SJCRH30 (cell line): ENCODE measurements around the gene PHLPP1. TPM values are rescaled to one million over a fixed set of nuclear protein-coding genes. Genes with fewer than 3 reads are reported as not detected.

Experiments used
- DNase-seq, 2 experiments: peaks; one replicate each; pipeline ENCODE4 v3.0.0-alpha.2; 2015 to 2020
- H3K27ac ChIP-seq: fragments of 250-450 bp; sonication (Bioruptor Pico); 2 replicates; pipeline ENCODE4 v1.5.1; 2020; ENCODE audit warnings: mild to moderate bottlenecking, moderate library complexity
- H3K27me3 ChIP-seq: fragments of 250-450 bp; sonication (Bioruptor Pico); 2 replicates; pipeline ENCODE4 v1.5.1; 2020; ENCODE audit warnings: mild to moderate bottlenecking, moderate library complexity
- H3K36me3 ChIP-seq: fragments of 250-450 bp; sonication (Bioruptor Pico); 2 replicates; pipeline ENCODE4 v1.5.1; 2020; ENCODE audit warnings: mild to moderate bottlenecking, moderate library complexity
- H3K4me1 ChIP-seq: fragments of 250-450 bp; sonication (Bioruptor Pico); 2 replicates; pipeline ENCODE4 v1.5.1; 2020; ENCODE audit warnings: mild to moderate bottlenecking, moderate library complexity
- H3K4me3 ChIP-seq: fragments of 250-450 bp; sonication (Bioruptor Pico); 2 replicates; pipeline ENCODE4 v1.5.1; 2020; ENCODE audit warnings: mild to moderate bottlenecking, moderate library complexity
- H3K9me3 ChIP-seq: fragments of 250-450 bp; sonication (Bioruptor Pico); replicated peaks from 2 replicates; pipeline ENCODE4 v1.5.1; 2020; ENCODE audit warnings: mild to moderate bottlenecking, moderate library complexity
- total RNA-seq: library from RNA; depleted of rRNA; stranded (reverse); fragments of >200 nt; shearing (Covaris generic); gene quantifications from 2 replicates; pipeline ENCODE4 v1.2.3, GENCODE V29; 2014

Gene PHLPP1
- total RNA-seq, 1 experiment from 2014 or later = 10.9 TPM

DNA sequence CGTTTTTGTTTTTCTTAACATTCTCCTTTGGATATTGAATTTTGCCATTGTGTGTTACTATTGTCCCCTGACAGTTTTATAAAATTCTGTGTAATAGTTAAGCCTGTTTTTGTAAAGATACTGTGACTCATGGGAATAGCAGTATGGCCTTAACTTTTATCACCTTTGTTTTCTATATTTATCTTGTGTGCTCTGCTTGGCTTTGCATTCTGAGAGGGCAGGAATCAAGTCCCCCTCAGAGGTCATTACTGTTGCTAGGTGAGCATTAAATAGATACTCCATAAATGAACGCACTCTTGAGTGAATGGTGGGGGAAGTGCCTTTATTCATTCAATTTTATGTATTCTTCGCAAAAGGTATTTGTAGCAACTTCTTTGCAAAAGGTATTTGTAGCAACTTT lies 160.0 kb downstream of the PHLPP1 start:
- Histone ChIP-seq H3K4me1 (peaks cover 14% of the 10 kb centered on the region), H3K9me3 (no peaks in the 10 kb centered on the region), H3K4me3 (no peak overlapping the region), H3K27ac (no peak overlapping the region), H3K27me3 (no peaks in the 10 kb centered on the region), H3K36me3 (no peaks in the 10 kb centered on the region)
- DNase-seq = no peak

DNA sequence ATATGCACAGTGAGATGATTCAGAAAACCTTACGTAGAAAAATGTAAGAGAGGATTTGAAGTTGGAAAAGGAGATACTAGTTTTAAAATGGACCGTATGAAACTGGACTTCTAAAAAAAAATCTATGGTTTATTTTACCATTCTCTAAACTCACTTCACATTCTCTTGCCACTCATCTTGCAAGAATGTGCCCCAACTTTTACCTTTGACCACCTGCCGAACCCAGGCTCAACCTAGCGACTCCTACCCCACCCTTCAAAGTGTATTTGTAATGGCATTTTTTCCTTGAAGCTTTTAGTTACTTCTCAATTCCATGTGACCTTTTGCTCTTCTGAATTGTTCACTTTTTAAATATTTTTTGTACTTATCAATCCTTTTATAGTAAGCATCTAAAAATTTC lies 160.8 kb downstream of the PHLPP1 start:
- H3K4me3 ChIP-seq = no peak overlapping the region
- H3K4me1 ChIP-seq = peaks cover 22% of the 10 kb centered on the region
- H3K27me3 ChIP-seq = no peaks in the 10 kb centered on the region
- H3K9me3 ChIP-seq = no peaks in the 10 kb centered on the region
- H3K36me3 ChIP-seq = no peaks in the 10 kb centered on the region
- no peak for DNase-seq
- H3K27ac ChIP-seq = no peak overlapping the region; the same call in 1 of the 2 replicates

DNA sequence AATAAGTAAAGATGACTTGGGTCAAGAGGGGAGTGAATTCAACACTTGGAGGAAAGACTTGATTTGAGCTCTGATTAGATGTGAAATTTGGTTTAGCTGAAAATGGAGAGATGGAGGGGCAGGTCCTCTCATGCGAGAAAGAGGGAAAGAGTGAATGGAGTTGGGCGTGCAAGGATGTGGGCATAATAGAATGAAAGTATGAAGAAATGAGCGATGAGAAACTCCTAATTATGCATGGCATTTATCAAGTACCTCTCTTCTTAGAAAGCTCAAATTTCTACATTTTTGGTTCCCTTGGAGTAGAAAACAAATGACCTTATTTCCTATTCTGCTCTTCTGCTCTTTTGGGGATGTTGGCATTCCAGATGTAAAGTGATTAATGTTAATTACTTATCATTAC lies 161.5 kb downstream of the PHLPP1 start:
- peaks cover 25% of the 10 kb centered on the region for H3K4me1 ChIP-seq
- no peak for DNase-seq

DNA sequence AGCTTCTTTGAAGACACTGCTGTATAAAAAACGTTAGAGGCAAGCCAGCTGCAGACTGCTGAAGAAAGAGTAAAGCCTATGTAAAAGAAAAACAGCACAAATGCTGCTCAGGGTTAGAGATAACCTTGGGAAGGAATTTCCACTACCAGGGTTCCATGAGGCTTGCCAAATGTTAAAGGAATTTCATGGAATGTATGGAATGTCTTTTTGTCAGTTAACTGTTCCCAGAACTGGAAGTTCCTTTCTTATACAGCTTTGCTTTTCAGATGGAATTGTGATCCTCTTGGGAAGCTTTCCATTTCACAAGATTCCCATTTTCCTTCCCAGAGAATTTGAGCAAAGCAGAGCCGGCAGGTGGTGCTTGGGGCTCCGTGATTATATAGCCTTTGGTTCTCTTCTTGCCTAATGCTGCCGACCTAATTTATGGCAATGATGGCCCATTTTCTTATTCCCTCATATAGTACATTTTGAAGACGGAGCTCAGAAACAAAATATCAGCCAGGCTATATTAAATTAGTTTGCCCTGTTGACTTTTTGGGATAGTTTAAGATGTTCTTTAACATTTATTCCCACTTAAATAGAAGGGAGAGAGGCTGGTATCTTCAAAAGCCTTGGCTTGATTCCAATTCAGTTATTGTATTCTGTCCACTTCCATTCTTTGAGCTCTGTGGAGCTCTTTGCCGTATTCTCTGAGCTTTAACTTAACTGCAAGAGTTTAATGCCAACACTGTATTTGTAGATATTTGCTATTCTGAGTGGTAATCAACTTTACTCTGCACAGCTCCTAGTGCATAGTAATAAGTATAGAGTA lies 162.3 kb downstream of the PHLPP1 start:
- Histone ChIP-seq H3K36me3 (no peaks in the 10 kb centered on the region), H3K27ac (peak overlapping the region; percentile 53), H3K9me3 (no peaks in the 10 kb centered on the region), H3K27me3 (no peaks in the 10 kb centered on the region), H3K4me1 (peaks cover 29% of the 10 kb centered on the region), H3K4me3 (no peak overlapping the region)
- DNase-seq = peak; percentile 12 to 54

More for the DNA sequence above, 161.5 kb downstream of the PHLPP1 start:
- no peaks in the 10 kb centered on the region for H3K9me3 ChIP-seq
- no peaks in the 10 kb centered on the region for H3K27me3 ChIP-seq
- H3K4me3 ChIP-seq = no peak overlapping the region
- H3K27ac ChIP-seq = peak overlapping the region; percentile 53
- H3K36me3 ChIP-seq = no peaks in the 10 kb centered on the region

DNA sequence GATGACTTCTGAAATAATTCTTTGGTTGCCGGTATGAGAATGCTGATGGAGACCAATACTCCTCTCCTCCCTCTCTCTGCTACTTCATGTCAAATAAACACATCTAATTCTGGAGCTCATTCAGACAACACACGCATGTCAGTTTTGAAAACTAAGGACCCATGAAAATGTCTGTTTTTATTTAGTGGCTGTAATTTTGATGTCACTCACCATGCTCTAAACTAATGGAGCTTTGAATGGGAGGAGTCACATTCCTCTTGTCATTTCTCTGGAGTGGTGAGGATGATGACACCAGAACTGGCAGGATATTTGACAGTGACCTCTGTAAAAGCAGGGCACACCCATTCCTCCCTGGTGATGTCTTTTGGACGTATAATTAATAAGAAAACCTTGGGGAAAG lies 163.0 kb downstream of the PHLPP1 start:
- no peak overlapping the region for H3K4me3 ChIP-seq
- H3K36me3 ChIP-seq = no peaks in the 10 kb centered on the region
- DNase-seq = no peak
- H3K4me1 ChIP-seq = peaks cover 35% of the 10 kb centered on the region
- no peak overlapping the region for H3K27ac ChIP-seq
- H3K27me3 ChIP-seq = no peaks in the 10 kb centered on the region
- H3K9me3 ChIP-seq = no peaks in the 10 kb centered on the region

DNA sequence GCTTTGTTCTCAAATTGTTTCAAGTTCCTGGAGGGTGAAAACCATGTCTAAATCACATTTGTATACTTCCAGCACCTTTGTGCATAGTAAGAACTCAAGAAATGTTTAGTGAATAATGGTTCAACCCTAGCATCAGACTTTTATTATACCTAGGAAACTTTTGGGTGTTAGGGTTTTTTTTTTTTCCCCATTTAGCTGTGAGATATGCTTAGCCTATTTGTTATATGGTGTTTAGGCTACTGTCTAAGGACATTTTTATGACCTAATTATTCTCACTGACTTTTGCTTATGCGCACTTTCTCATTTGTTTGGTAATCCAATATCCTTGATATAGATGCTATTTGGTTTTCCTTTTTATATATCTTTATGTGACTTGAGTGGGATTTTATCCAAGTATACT lies 164.7 kb downstream of the PHLPP1 start:
- Histone ChIP-seq H3K4me3 (no peak overlapping the region), H3K27me3 (no peaks in the 10 kb centered on the region), H3K9me3 (no peaks in the 10 kb centered on the region), H3K27ac (no peak overlapping the region), H3K4me1 (peaks cover 35% of the 10 kb centered on the region), H3K36me3 (no peaks in the 10 kb centered on the region)
- DNase-seq = no peak

DNA sequence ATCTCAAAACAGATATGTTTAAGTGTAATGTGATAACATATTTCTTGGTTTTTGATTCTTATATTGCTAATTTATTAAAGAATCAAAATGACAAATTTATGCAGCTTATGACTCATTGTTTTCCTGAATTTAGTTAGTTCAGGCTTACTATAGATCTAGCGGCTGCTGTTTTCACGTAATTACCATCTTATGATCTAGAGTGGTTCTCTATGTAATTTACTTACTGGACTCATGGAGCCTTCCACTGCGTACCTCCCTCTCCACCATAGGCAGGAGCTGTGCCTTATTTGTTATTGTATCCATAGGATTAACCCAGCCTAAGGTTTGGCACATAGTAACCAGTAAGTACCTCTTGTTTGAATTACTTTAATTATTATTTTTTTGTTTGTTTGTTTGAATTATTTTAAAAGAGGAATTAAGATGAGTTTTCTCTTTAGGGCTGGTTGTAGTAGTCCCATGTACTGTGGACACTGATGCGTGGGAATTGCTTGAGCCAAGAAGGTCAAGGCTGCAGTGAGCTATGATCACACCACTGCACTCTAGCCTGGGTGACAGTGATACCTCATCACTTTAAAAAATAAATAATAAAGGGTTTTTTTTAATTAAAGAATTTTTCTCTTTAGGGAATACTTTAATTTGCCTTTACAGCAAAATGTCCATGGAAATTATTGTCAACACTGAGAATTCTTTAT lies 165.5 kb downstream of the PHLPP1 start:
- peaks cover 35% of the 10 kb centered on the region for H3K4me1 ChIP-seq
- no peaks in the 10 kb centered on the region for H3K36me3 ChIP-seq
- DNase-seq = peak in 1 of 2 experiments; percentile 32
- H3K9me3 ChIP-seq = no peaks in the 10 kb centered on the region
- peak overlapping the region; percentile 58 for H3K27ac ChIP-seq
- no peak overlapping the region for H3K4me3 ChIP-seq
- H3K27me3 ChIP-seq = no peaks in the 10 kb centered on the region

DNA sequence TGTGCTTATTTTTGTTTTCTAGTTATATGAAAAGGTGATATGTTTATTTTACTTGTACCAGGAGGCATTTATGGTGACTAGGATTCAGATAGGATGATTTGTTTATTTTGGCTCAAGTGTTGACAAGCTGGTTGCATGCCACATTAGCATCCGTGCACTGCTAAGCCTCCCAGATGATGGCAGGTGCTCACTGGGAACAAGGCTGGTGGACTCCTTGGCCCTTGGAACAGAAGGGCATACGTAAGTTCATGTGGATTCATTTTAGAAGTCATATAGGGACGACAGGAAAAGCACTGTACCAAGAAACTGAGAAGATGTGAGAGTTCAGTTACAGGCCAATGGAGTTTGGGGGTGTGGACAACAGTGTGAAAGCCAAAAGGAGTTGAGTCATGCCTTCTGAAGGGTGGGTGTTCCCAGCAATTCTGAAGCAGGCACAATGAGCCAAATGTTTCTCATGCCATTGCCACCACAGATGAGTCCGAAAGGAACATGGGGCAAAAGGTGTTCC lies 166.2 kb downstream of the PHLPP1 start:
- H3K27ac ChIP-seq = peak overlapping the region; percentile 58
- H3K4me3 ChIP-seq = no peak overlapping the region
- peak; percentile 81 to 89 for DNase-seq
- no peaks in the 10 kb centered on the region for H3K9me3 ChIP-seq
- H3K27me3 ChIP-seq = no peaks in the 10 kb centered on the region
- no peaks in the 10 kb centered on the region for H3K36me3 ChIP-seq
- peaks cover 35% of the 10 kb centered on the region for H3K4me1 ChIP-seq

DNA sequence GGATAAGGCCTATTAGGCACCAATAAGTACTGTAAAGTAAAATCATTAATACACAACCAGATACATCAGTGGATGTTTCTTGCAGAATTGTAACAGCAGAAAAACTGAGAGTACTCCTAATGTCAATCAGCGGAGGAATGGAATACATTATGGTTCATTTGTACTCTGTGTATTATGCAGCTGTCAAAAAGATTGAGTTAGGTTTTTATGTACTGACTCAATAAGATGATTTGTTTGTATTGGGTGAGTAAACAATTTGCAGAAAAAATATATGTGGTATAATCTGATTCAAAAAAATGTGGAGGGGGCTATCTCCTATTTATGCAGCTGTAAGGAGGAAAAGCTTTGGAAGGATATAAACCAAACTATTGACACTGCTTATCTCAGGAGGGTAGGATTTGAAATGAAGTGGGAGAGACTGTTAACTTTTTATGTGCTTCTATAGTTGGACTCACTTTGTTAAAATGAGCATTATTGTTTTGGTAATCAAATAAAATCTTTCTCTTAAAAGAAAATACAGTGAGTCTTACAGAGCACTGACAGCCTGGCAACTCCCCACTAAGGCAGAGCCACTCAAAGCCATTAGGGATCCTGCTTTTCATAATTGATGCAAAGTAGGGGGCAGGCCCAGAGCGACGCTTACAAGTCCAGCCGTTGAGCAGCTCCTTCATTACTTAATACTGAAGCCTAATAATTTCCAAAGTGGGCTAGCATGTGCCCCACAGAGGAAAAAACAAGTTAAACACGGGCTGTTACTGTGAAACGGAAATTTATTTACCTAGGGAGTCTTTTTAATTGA lies 168.8 kb downstream of the PHLPP1 start:
- no peak for DNase-seq
- Histone ChIP-seq H3K4me1 (peaks cover 23% of the 10 kb centered on the region), H3K4me3 (no peak overlapping the region), H3K27ac (no peak overlapping the region), H3K36me3 (no peaks in the 10 kb centered on the region), H3K27me3 (no peaks in the 10 kb centered on the region), H3K9me3 (no peaks in the 10 kb centered on the region)

DNA sequence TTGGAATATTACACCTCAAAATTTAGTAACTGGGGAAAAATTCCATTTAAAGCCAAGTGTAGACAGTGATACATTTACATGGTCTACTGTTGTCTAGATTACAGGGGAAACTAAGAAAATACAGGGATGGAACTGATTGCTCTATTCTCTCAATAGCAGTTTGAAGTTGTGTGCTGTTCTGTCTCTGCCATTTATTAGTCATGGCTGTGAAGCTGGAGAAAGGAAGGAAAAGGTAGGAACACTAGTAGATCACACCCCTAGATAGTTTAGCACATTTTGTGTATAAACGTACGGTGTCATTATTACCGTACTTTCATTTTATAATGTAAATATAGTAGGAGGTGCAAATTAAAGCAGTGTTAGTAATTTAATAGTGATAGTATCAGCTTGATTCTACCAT lies 170.5 kb downstream of the PHLPP1 start:
- no peak for DNase-seq
- H3K27ac ChIP-seq = no peak overlapping the region
- H3K36me3 ChIP-seq = no peaks in the 10 kb centered on the region
- H3K4me3 ChIP-seq = no peak overlapping the region
- peaks cover 17% of the 10 kb centered on the region for H3K4me1 ChIP-seq
- no peaks in the 10 kb centered on the region for H3K9me3 ChIP-seq
- no peaks in the 10 kb centered on the region for H3K27me3 ChIP-seq

DNA sequence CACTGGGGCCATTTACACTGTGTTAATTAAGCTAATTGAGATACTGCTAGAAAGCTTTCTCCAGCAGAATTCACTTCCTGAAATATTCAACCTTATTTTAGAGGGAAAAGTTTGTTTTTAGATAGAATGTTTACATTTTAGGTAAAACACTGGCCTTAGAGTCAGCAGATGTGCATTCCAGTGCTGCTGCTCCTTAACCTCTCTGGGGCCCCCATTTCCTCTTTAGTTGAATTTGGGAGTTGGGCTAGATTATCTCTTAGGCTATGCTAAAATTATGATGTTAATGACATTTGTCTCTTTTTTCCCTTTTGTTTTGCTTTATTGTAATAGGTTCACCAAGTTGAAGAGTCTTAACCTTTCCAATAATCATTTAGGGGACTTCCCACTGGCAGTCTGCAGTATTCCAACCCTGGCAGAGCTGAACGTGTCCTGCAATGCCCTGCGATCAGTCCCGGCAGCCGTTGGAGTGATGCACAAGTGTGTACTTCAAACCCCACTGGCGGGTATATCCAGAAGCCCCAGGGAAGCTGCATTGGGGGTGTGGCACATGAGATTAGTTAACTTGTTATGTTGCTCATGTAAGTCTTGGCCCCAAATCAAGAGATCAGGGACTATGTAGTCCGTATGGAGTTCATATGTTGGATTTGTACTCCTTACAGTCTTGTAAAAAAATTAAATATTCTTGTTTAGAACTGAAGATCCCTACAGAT lies 179.5 kb downstream of the PHLPP1 start:
- H3K27ac ChIP-seq = no peak overlapping the region

DNA sequence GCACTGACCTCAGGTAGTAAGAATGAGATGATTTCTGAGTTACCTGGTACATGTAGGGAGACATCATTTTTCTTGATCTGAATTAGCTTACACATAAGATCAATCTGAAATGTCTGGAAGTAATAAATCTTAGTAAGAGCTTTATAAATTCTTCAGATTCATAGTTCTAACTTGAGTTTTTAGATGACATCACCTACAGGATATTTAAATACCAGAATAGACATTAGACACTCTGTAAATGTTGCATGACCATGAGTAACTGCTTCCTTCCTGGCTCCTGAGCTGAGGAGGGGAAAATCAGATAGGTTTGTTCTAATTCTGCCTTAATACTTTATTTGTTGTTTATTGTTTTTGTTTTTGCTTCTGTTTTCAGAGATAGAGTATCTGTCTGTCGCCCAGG lies 181.8 kb downstream of the PHLPP1 start:
- no peaks in the 10 kb centered on the region for H3K9me3 ChIP-seq
- no peak overlapping the region for H3K27ac ChIP-seq
- H3K36me3 ChIP-seq = no peaks in the 10 kb centered on the region
- H3K27me3 ChIP-seq = no peaks in the 10 kb centered on the region
- DNase-seq = no peak
- H3K4me3 ChIP-seq = no peak overlapping the region
- peaks cover 4% of the 10 kb centered on the region; the same call in 1 of the 2 replicates for H3K4me1 ChIP-seq

More for the DNA sequence above, 179.5 kb downstream of the PHLPP1 start:
- H3K9me3 ChIP-seq = no peaks in the 10 kb centered on the region
- no peaks in the 10 kb centered on the region for H3K36me3 ChIP-seq
- H3K4me3 ChIP-seq = no peak overlapping the region
- H3K4me1 ChIP-seq = peaks cover 4% of the 10 kb centered on the region; the same call in 1 of the 2 replicates
- DNase-seq = no peak
- no peaks in the 10 kb centered on the region for H3K27me3 ChIP-seq

DNA sequence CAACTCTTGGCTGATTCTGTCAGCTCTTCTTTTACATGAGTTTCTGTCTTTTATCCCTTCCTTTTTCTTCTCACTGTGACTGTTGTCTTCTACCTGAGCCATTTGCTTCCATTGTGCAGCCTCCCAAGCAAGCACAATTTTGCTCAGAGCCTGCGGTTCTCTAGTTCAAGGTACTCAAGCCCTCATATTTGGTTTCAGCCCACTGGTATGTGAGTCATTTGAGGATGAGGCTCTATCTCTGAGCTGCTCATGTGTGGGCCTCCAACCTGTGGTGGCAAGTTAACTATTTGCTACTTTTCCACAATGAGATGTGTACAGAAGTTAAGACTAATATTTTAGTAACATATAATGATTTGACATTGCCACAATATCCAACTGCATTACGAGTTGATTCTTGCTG lies 183.0 kb downstream of the PHLPP1 start:
- DNase-seq = no peak
- no peak overlapping the region for H3K4me3 ChIP-seq
- H3K36me3 ChIP-seq = no peaks in the 10 kb centered on the region
- peaks cover 4% of the 10 kb centered on the region; the same call in 1 of the 2 replicates for H3K4me1 ChIP-seq
- H3K9me3 ChIP-seq = no peaks in the 10 kb centered on the region
- no peaks in the 10 kb centered on the region for H3K27me3 ChIP-seq
- H3K27ac ChIP-seq = no peak overlapping the region

DNA sequence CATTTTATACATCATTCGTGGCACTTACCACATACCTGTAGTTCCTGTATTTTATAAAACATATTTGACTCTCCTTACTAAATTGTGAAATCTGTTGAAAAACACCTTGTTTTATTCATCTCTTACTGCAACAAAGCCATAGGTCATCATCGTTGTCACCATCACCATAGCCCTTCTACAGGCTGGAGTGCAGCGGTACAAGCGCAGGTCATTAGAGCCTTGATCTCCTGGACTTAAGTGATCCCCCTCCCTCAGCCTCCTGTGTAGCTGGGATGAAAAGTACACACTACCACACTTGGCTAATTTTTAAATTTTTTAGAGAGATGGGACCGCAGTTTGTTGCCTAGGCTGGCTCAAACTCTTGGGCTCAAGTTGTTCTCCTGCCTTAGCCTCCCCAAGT lies 184.2 kb downstream of the PHLPP1 start:
- H3K27ac ChIP-seq = no peak overlapping the region
- no peaks in the 10 kb centered on the region for H3K27me3 ChIP-seq
- peaks cover 3% of the 10 kb centered on the region; the same call in 1 of the 2 replicates for H3K4me1 ChIP-seq
- no peaks in the 10 kb centered on the region for H3K36me3 ChIP-seq
- H3K9me3 ChIP-seq = no peaks in the 10 kb centered on the region
- DNase-seq = no peak
- no peak overlapping the region for H3K4me3 ChIP-seq
